Forelimb muscle (tissue), 1 donor: ENCODE measurements around the gene ADRA2B. TPM values are rescaled to one million over a fixed set of nuclear protein-coding genes. Genes with fewer than 3 reads are reported as not detected.

Experiments
- DNase-seq: peaks from one replicate; pipeline ENCODE4 v3.0.0-alpha.2; 2013; ENCODE audit warnings: low read depth
- polyA plus RNA-seq: library from polyadenylated mRNA; unstranded; fragments of 120-200 nt; gene quantifications from one replicate; pipeline ENCODE4 v1.2.1, GENCODE V29; 2013; ENCODE audit not compliant: insufficient read length

The ADRA2B gene
- polyA plus RNA-seq, 1 donor: 2.1 TPM

GRCh38 chr2:96137321-96138178 lies 21.2 kb upstream of the ADRA2B start:
- DNase-seq: no peak

GRCh38 chr2:96136129-96136720 lies 19.9 kb upstream of the ADRA2B start:
- DNase-seq: no peak

- no peak for DNase-seq
These were observed 19.2 kb upstream of the ADRA2B start for GRCh38 chr2:96135621-96136020.

GRCh38 chr2:96135171-96135570 lies 18.8 kb upstream of the ADRA2B start:
- no peak for DNase-seq

GRCh38 chr2:96134421-96134820 lies 18.1 kb upstream of the ADRA2B start:
- no peak for DNase-seq

- DNase-seq: no peak
These were observed 15.7 kb upstream of the ADRA2B start for GRCh38 chr2:96131813-96132745.

- no peak for DNase-seq
These were observed 14.9 kb upstream of the ADRA2B start for GRCh38 chr2:96131152-96131812.

GRCh38 chr2:96130483-96130882 lies 14.1 kb upstream of the ADRA2B start:
- DNase-seq: no peak

GRCh38 chr2:96129528-96130120 lies 13.3 kb upstream of the ADRA2B start:
- DNase-seq: no peak

GRCh38 chr2:96128456-96128855 lies 12.1 kb upstream of the ADRA2B start:
- no peak for DNase-seq

- no peak for DNase-seq
These were observed 8.3 kb upstream of the ADRA2B start for GRCh38 chr2:96124406-96125265.

- no peak for DNase-seq
These were observed 7.6 kb upstream of the ADRA2B start for GRCh38 chr2:96123936-96124335.

- DNase-seq: no peak
These were observed 6.9 kb upstream of the ADRA2B start for GRCh38 chr2:96123290-96123689.

- DNase-seq: no peak
These were observed 6.0 kb upstream of the ADRA2B start for GRCh38 chr2:96122391-96122790.

GRCh38 chr2:96121414-96121813 lies 5.0 kb upstream of the ADRA2B start:
- no peak for DNase-seq

- no peak for DNase-seq
These were observed 4.6 kb upstream of the ADRA2B start for GRCh38 chr2:96120991-96121390.

GRCh38 chr2:96120091-96120720 lies 3.8 kb upstream of the ADRA2B start:
- DNase-seq: no peak

- no peak for DNase-seq
These were observed 3.0 kb upstream of the ADRA2B start for GRCh38 chr2:96119389-96119751.

- DNase-seq: no peak
These were observed 2.5 kb upstream of the ADRA2B start for GRCh38 chr2:96118698-96119388.
